Measurements from ENCODE around the gene MGAT5. TPM values are rescaled to one million over a fixed set of nuclear protein-coding genes. Genes with fewer than 3 reads are reported as not detected.

Gene MGAT5
- total RNA-seq, 1 experiment from 2014 or later = 34.0 TPM

DNA sequence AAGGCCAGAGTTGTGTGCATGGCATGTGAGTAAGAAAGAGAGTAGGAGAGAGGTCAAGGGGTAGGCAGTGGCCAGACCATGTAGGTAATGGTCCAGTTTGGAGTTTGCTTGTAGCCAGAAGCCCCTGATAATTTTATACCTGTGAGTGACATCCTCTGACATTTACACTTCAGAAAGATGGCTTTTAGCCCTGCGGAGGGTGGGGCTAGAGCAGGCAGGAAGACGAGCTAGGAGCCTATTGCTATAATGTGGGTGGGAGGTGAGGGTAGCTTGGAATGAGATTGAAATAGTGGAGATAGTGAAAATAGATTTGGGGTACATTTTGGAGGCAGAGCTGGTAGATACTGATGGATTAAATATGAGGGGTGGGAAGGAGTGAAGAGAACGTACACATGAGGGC lies 48.8 kb upstream of the MGAT5 start:
- H3K4me1 ChIP-seq (ENCODE audit: control insufficient read depth in 1 of 2, insufficient read depth in 2 of 2, low read length in 2 of 2) = no peaks in the 10 kb centered on the region
- DNase-seq (ENCODE audit: low read depth, low spot score) = no peak
- no peak overlapping the region for H2AFZ ChIP-seq (ENCODE audit: low read depth, low read length, poor library complexity, severe bottlenecking)
- H3K9ac ChIP-seq (ENCODE audit: low read length) = no peak overlapping the region
- no peak overlapping the region for H3K4me2 ChIP-seq (ENCODE audit: low read length)
- no peaks in the 10 kb centered on the region for H4K20me1 ChIP-seq (ENCODE audit: insufficient read depth)
- ChIA-PET POLR2A (no interaction called here), RAD21 (ENCODE audit: low non-redundant PET in 1 of 2, low total read pairs in 2 of 2, uncharacterized antibody in 2 of 2, unreplicated experiment in 2 of 2) (interaction anchor here (1.2 to 3.4 kb wide), 2 partner anchors 86 to 87 kb away, joined by 4 to 23 read pairs; no protein-coding TSS in a partner anchor), CTCF (interaction anchor here (2.4 to 4.4 kb wide), 2 partner anchors 86 to 88 kb away, joined by 8 to 43 read pairs; no protein-coding TSS in a partner anchor)
- BruUV-seq (replicated peaks) = no TSS peak
- intact Hi-C loops (cut with micrococcal nuclease) = loop anchor here (5.0 kb wide), 2 partner anchors 88 to 318 kb away; no protein-coding TSS in a partner anchor
- H3K36me3 ChIP-seq (ENCODE audit: control insufficient read depth in 1 of 2, insufficient read depth in 2 of 2, low read length in 2 of 2) = no peaks in the 10 kb centered on the region
- H3K79me2 ChIP-seq (ENCODE audit: insufficient read depth, low read length) = no peaks in the 10 kb centered on the region; the same call in 1 of the 2 replicates
- no peaks in the 10 kb centered on the region for H3K9me2 ChIP-seq (ENCODE audit: insufficient read depth)
- H3K4me3 ChIP-seq (replicated peaks in 1 of 2; ENCODE audit: low read depth in 1 of 2, low read length in 2 of 2) = no peak overlapping the region
- no peaks in the 10 kb centered on the region for H3K9me3 ChIP-seq (ENCODE audit: control insufficient read depth in 1 of 2, insufficient read depth in 1 of 2, low read depth in 1 of 2, low read length in 2 of 2)
- H3K27me3 ChIP-seq (ENCODE audit: insufficient read depth, low read length) = no peaks in the 10 kb centered on the region
- TF ChIP-seq FOSL1 (IDR thresholded peaks at IDR 0.05; ENCODE audit: low read depth) (no peak), REST (IDR thresholded peaks at IDR 0.05; ENCODE audit: low read depth) (no peak), EZH2phosphoT487 (IDR thresholded peaks at IDR 0.05; ENCODE audit: borderline replicate concordance) (no peak), ZNF274 (IDR thresholded peaks at IDR 0.05; ENCODE audit: low read depth, low read length) (no peak), SRF (IDR thresholded peaks at IDR 0.05; ENCODE audit: low read depth) (no peak), CBX3 (IDR thresholded peaks at IDR 0.05; ENCODE audit: low read depth) (no peak), ELF1 (IDR thresholded peaks at IDR 0.05; ENCODE audit: borderline replicate concordance, low read depth) (no peak), RAD21 (IDR thresholded peaks at IDR 0.05; ENCODE audit: low read depth) (no peak), EGR1 (IDR thresholded peaks at IDR 0.05; ENCODE audit: low read depth) (no peak), SIN3A (IDR thresholded peaks at IDR 0.05; ENCODE audit: low read depth) (no peak), TCF7L2 (IDR thresholded peaks at IDR 0.05; ENCODE audit: borderline replicate concordance, extremely low read depth, insufficient read depth, insufficient read length) (no peak), POLR2A (IDR thresholded peaks at IDR 0.05; ENCODE audit: borderline replicate concordance, extremely low read depth, insufficient read depth, insufficient read length) (no peak), JUND (IDR thresholded peaks at IDR 0.05) (no peak), SP1 (IDR thresholded peaks at IDR 0.05; ENCODE audit: low read depth) (no peak)
- TF ChIP-seq, protein P1, sequence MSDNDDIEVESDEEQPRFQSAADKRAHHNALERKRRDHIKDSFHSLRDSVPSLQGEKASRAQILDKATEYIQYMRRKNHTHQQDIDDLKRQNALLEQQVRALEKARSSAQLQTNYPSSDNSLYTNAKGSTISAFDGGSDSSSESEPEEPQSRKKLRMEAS (IDR thresholded peaks at IDR 0.05) = no peak
- TF ChIP-seq, protein P2, sequence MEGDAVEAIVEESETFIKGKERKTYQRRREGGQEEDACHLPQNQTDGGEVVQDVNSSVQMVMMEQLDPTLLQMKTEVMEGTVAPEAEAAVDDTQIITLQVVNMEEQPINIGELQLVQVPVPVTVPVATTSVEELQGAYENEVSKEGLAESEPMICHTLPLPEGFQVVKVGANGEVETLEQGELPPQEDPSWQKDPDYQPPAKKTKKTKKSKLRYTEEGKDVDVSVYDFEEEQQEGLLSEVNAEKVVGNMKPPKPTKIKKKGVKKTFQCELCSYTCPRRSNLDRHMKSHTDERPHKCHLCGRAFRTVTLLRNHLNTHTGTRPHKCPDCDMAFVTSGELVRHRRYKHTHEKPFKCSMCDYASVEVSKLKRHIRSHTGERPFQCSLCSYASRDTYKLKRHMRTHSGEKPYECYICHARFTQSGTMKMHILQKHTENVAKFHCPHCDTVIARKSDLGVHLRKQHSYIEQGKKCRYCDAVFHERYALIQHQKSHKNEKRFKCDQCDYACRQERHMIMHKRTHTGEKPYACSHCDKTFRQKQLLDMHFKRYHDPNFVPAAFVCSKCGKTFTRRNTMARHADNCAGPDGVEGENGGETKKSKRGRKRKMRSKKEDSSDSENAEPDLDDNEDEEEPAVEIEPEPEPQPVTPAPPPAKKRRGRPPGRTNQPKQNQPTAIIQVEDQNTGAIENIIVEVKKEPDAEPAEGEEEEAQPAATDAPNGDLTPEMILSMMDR (IDR thresholded peaks at IDR 0.05 in 2 of 3, conservative IDR thresholded peaks at IDR 0.05 in 1 of 3; ENCODE audit: borderline replicate concordance in 1 of 3, insufficient read depth in 1 of 3, low read depth in 2 of 3, low read length in 2 of 3) = no peak
- TF ChIP-seq, protein P3, sequence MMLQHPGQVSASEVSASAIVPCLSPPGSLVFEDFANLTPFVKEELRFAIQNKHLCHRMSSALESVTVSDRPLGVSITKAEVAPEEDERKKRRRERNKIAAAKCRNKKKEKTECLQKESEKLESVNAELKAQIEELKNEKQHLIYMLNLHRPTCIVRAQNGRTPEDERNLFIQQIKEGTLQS (IDR thresholded peaks at IDR 0.05) = no peak
- TF ChIP-seq, protein P4, sequence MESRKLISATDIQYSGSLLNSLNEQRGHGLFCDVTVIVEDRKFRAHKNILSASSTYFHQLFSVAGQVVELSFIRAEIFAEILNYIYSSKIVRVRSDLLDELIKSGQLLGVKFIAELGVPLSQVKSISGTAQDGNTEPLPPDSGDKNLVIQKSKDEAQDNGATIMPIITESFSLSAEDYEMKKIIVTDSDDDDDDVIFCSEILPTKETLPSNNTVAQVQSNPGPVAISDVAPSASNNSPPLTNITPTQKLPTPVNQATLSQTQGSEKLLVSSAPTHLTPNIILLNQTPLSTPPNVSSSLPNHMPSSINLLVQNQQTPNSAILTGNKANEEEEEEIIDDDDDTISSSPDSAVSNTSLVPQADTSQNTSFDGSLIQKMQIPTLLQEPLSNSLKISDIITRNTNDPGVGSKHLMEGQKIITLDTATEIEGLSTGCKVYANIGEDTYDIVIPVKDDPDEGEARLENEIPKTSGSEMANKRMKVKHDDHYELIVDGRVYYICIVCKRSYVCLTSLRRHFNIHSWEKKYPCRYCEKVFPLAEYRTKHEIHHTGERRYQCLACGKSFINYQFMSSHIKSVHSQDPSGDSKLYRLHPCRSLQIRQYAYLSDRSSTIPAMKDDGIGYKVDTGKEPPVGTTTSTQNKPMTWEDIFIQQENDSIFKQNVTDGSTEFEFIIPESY (IDR thresholded peaks at IDR 0.05; ENCODE audit: extremely low read depth, insufficient replicate concordance, low read length) = no peak
- no peak for ATAC-seq
- H3K27ac ChIP-seq (ENCODE audit: low read depth, low read length) = no peak overlapping the region

Measured in HCT116 (cell line).